NCI-H2029 treated with DMSO at 0.1 percent for 48 hours (cell line): ENCODE measurements around the gene SHMT1.
"Not testable (repeated sequence)": the region's sequence is repeated elsewhere in the genome, so short reads cannot be mapped to it uniquely, and the experiment has no call there.

Experiments
- DNase-seq: peaks from one replicate; lab custom pipeline; 2025; lab: John Stamatoyannopoulos, UW

The SHMT1 gene

GRCh38 chr17:18378205-18378505 lies 14.8 kb upstream of the SHMT1 start:
- no peak for DNase-seq

- no peak for DNase-seq
Measured at GRCh38 chr17:18377437-18378204, 14.3 kb upstream of the SHMT1 start, which contains the start of gene EVPLL. Gene EVPLL (plus strand): TSS chr17:18377778. CDS start chr17:18380938, 3,160 bp downstream.

- no peak for DNase-seq
Measured at GRCh38 chr17:18374216-18374615, 10.9 kb upstream of the SHMT1 start.

GRCh38 chr17:18373181-18373580 lies 9.8 kb upstream of the SHMT1 start:
- DNase-seq = not testable (repeated sequence)

GRCh38 chr17:18371455-18371854 lies 8.1 kb upstream of the SHMT1 start:
- DNase-seq = no peak

- DNase-seq = no peak
Measured at GRCh38 chr17:18370761-18371160, 7.4 kb upstream of the SHMT1 start.

GRCh38 chr17:18368946-18369345 lies 5.6 kb upstream of the SHMT1 start:
- no peak for DNase-seq

GRCh38 chr17:18364166-18364565 lies 816 bp upstream of the SHMT1 start:
- no peak for DNase-seq

- DNase-seq = no peak
Measured at GRCh38 chr17:18362698-18363100, 651 bp downstream of the SHMT1 start.

- no peak for DNase-seq
Measured at GRCh38 chr17:18361837-18362697, 1.3 kb downstream of the SHMT1 start.

GRCh38 chr17:18360518-18360917 lies 2.8 kb downstream of the SHMT1 start:
- DNase-seq = no peak

- no peak for DNase-seq
Measured at GRCh38 chr17:18356624-18357023, 6.7 kb downstream of the SHMT1 start.

GRCh38 chr17:18353541-18353940 lies 9.8 kb downstream of the SHMT1 start:
- no peak for DNase-seq

- no peak for DNase-seq
Measured at GRCh38 chr17:18344021-18344420, 19.3 kb downstream of the SHMT1 start.

GRCh38 chr17:18339933-18340332 lies 23.4 kb downstream of the SHMT1 start:
- DNase-seq = no peak

GRCh38 chr17:18338158-18338557 lies 25.2 kb downstream of the SHMT1 start:
- DNase-seq = not testable (repeated sequence)

- DNase-seq = no peak
Measured at GRCh38 chr17:18332909-18333489, 30.4 kb downstream of the SHMT1 start.

- no peak for DNase-seq
Measured at GRCh38 chr17:18331879-18332278, 31.5 kb downstream of the SHMT1 start.

- DNase-seq = no peak
Measured at GRCh38 chr17:18328643-18329204, 34.6 kb downstream of the SHMT1 start.

- DNase-seq = no peak
Measured at GRCh38 chr17:18327556-18327955, 35.8 kb downstream of the SHMT1 start.

- DNase-seq = no peak
Measured at GRCh38 chr17:18327093-18327492, 36.3 kb downstream of the SHMT1 start.

GRCh38 chr17:18326572-18326971 lies 36.8 kb downstream of the SHMT1 start:
- DNase-seq = no peak

- DNase-seq = no peak
Measured at GRCh38 chr17:18326039-18326438, 37.3 kb downstream of the SHMT1 start.
